Heart left ventricle (tissue), 16 donors: ENCODE results near the gene PLAC8L1. TPM values are rescaled to one million over a fixed set of nuclear protein-coding genes. Genes with fewer than 3 reads are reported as not detected.

Experiments
- ATAC-seq, 4 donors: fragments of 200-7000 bp; cut with Tn5 transposase; one replicate each; pipeline ENCODE4 v1.9.1; 2020 to 2022; ENCODE audit warnings: moderate library complexity in 4 of 4, mild to moderate bottlenecking in 3 of 4, moderate number of reproducible peaks in 1 of 4
- DNase-seq, 5 donors: peaks; one replicate each; pipeline ENCODE4 v3.0.0-alpha.2; 2020
- H3K27ac ChIP-seq, 12 donors: fragments of 200-600 bp; sonication (generic) in 4 of 12; one replicate each; pipeline versions ENCODE4 v1.5.0 to v1.8.0; 2016 to 2022; ENCODE audit warnings: mild to moderate bottlenecking in 2 of 12
- H3K27me3 ChIP-seq, 9 donors: fragments of 200-600 bp; sonication (generic) in 2 of 9; one replicate each; pipeline versions ENCODE4 v1.5.1 to v1.8.0; 2016 to 2022; ENCODE audit warnings: mild to moderate bottlenecking in 3 of 9
- H3K36me3 ChIP-seq, 9 donors: fragments of 200-600 bp; sonication (generic) in 2 of 9; one replicate each; pipeline versions ENCODE4 v1.5.0 to v1.8.0; 2018 to 2022; ENCODE audit warnings: mild to moderate bottlenecking in 2 of 9
- H3K4me1 ChIP-seq, 12 donors: fragments of 200-600 bp; sonication (generic) in 4 of 12; one replicate each; pipeline versions ENCODE4 v1.5.0 to v1.8.0; 2016 to 2022; ENCODE audit warnings: mild to moderate bottlenecking in 3 of 12
- H3K4me3 ChIP-seq, 12 donors: fragments of 200-600 bp; sonication (generic) in 4 of 12; one replicate each; pipeline versions ENCODE4 v1.5.0 to v1.8.0; 2017 to 2022; ENCODE audit warnings: mild to moderate bottlenecking in 9 of 12, moderate library complexity in 4 of 12
- H3K9me3 ChIP-seq, 12 donors: fragments of 200-600 bp; sonication (generic) in 4 of 12; one replicate each; pipeline versions ENCODE4 v1.5.0 to v1.8.0; 2016 to 2022; ENCODE audit warnings: mild to moderate bottlenecking in 1 of 12
- CTCF ChIP-seq, 12 donors: fragments of 200-600 bp; sonication (generic) in 4 of 12; IDR thresholded peaks; one replicate each; pipeline versions ENCODE4 v1.5.0 to v1.8.0; 2018 to 2022; ENCODE audit warnings: antibody characterized with exemption in 12 of 12, mild to moderate bottlenecking in 5 of 12
- POLR2A ChIP-seq, 2 donors: fragments of 450-650 bp; IDR thresholded peaks; one replicate each; pipeline ENCODE4 v1.6.1; 2017; ENCODE audit warnings: antibody characterized with exemption in 2 of 2, mild to moderate bottlenecking in 2 of 2, moderate library complexity in 2 of 2
- WGBS, 4 donors: extraction: QIAGEN DNeasy Blood & Tissue Kit in 2 of 4; methylation state at CpG; one replicate each; pipeline versions ENCODE4 v1.1.5 to v1.1.7; 2013 to 2018; 5-methylcytosine and 5-hydroxymethylcytosine counted together
- intact Hi-C, 10 donors: fragments of 100-400 bp; cut with DNase I; formaldehyde crosslinking; loops; one replicate each; pipeline versions ENCODE4 v1.11.1 to v1.14.2; 2022
- polyA plus RNA-seq, 2 donors: library from polyadenylated mRNA; stranded (reverse); fragments of 200-250 nt; gene quantifications; one replicate each; pipeline ENCODE4 v1.2.3, GENCODE V29; 2013
- total RNA-seq, 9 donors: library from RNA; depleted of rRNA in 2 of 9; stranded (reverse); fragments of >200 nt in 2 of 9; fragmentation: NEBNext Ultra II Directional in 3 of 9; extraction: Animal tissue kit (Norgen Biotek cat#: 25700) in 3 of 9; gene quantifications; one replicate each; pipeline versions ENCODE4 v1.1.0 to v1.2.4, GENCODE V29; 2016 to 2023
- donor health status: ischemic (EF 13 %, LVEDD 7.1; RV severe dilation, severe dysfunction).
- donor health status: healthy with polysubstance abuse.
- donor health status: DM: no; HTN: yes; CAD: no.
- donor health status: DM: no; HTN: no; CAD: no.
- donor health status: ischemic (EF 25% LVEDD 6.9; RV normal size, moderate dysfunction).
- donor health status: ischemic (EF 25% LVEDD 5.7; RV mildly dilated, moderate dysfunction).
- donor health status: healthy.
- donor health status: DM: yes; HTN: yes; CAD: no.
- donor health status: ischemic (EF 35%, LVEDD 5.7; RV mildly dilated, moderate dysfunction).
- donor health status: nonischemic (EF 11% LVEDD 7.7; RV severe dilation, severe dysfunction).
- donor health status: DM: yes; HTN: yes; CAD: no.
- donor health status: PGD.
- donor health status: ischemic (EF 29% LVEDD 5.4; RV normal size, mild dysfunction).
- donor health status: nonischemic (EF 23%, LVEDD 6.1; RV moderate dilation, normal function).

PLAC8L1 gene
- total and polyA plus RNA-seq, 11 donors, result 0.59 TPM; not detected in 10

DNA sequence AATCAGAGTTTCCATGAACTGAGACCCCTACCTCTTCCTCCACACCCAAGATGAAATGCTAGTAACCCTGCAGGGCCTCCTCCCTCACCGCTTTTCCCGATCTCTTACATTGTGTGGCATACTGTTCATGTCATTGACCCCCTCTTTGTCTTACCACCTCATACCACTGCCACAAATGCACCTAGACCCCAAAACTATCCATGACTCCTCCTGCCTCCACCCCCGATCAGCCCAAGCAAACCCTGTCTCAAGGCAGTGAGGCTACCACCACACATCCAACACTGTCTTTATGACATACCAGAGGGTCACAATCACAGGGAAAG, 55.7 kb downstream of the PLAC8L1 start:
- Histone ChIP-seq H3K27ac (no peak overlapping the region), H3K36me3 (no peaks in the 10 kb centered on the region), H3K4me3 (no peak overlapping the region), H3K4me1 (peaks cover 0 to 7% (median 0%) of the 10 kb centered on the region in 12 donors), H3K27me3 (no peaks in the 10 kb centered on the region), H3K9me3 (no peaks in the 10 kb centered on the region)
- ATAC-seq, result no peak
- TF ChIP-seq POLR2A (IDR thresholded peaks at IDR 0.05) (no peak), CTCF (IDR thresholded peaks at IDR 0.05) (peak in 1 of 12 donors; percentile 2)
- intact Hi-C loops, result loop anchor here (5.0 to 10.0 kb wide), 13 partner anchors 75 to 1847 kb away; partner anchors contain the start of genes PRELID2 (in 4 of the 10) and SH3RF2 (in 4 of the 10)
- 49 to 67% (median 59%) methylated on average over 3 of the region's 3 CpGs for WGBS, 4 donors
- no peak for DNase-seq

- no peaks in the 10 kb centered on the region for H3K9me3 ChIP-seq
- no peaks in the 10 kb centered on the region for H3K36me3 ChIP-seq
- H3K4me1 ChIP-seq, result peaks cover 0 to 7% (median 0%) of the 10 kb centered on the region in 12 donors
- DNase-seq, result peak in 3 of 5 donors; percentile 27 to 36 (median 32)
- no peak overlapping the region for H3K4me3 ChIP-seq
- TF ChIP-seq CTCF (IDR thresholded peaks at IDR 0.05) (peak; percentile 46 to 76 (median 69)), POLR2A (IDR thresholded peaks at IDR 0.05) (no peak)
- no peaks in the 10 kb centered on the region for H3K27me3 ChIP-seq
- 73 to 77% (median 75%) methylated on average over 15 of the region's 15 CpGs for WGBS, 4 donors
- H3K27ac ChIP-seq, result no peak overlapping the region
- peak in 3 of 4 donors; percentile 62 to 70 (median 69) for ATAC-seq
- intact Hi-C loops, result loop anchor here (5.0 to 10.0 kb wide), 9 partner anchors 114 to 1847 kb away; partner anchors contain the start of genes SH3RF2 (in 3 of the 10) and PRELID2 (in 2 of the 10)
These were observed 56.2 kb downstream of the PLAC8L1 start for GRCh38 chr5:146048994-146049703.

GRCh38 chr5:146047396-146047795, 58.0 kb downstream of the PLAC8L1 start:
- no peak overlapping the region for H3K4me3 ChIP-seq
- WGBS, 4 donors, result 52 to 66% (median 63%) methylated on average over 3 to 4 of the region's 4 CpGs
- no peaks in the 10 kb centered on the region for H3K27me3 ChIP-seq
- DNase-seq (peak in 1 of 5 donors; percentile 50), ATAC-seq (peak; percentile 49 to 84 (median 78))
- peak overlapping the region in 1 of 12 donors; percentile 40 for H3K27ac ChIP-seq
- H3K4me1 ChIP-seq, result peaks cover 0 to 7% (median 0%) of the 10 kb centered on the region in 12 donors
- no peaks in the 10 kb centered on the region for H3K36me3 ChIP-seq
- H3K9me3 ChIP-seq, result no peaks in the 10 kb centered on the region
- no peak for TF ChIP-seq POLR2A (IDR thresholded peaks at IDR 0.05)
- TF ChIP-seq CTCF (IDR thresholded peaks at IDR 0.05), result no peak
- intact Hi-C loops, result loop anchor here (5.0 to 10.0 kb wide), 9 partner anchors 113 to 1845 kb away; partner anchors contain the start of genes SH3RF2 (in 3 of the 10) and PRELID2 (in 2 of the 10)

DNA sequence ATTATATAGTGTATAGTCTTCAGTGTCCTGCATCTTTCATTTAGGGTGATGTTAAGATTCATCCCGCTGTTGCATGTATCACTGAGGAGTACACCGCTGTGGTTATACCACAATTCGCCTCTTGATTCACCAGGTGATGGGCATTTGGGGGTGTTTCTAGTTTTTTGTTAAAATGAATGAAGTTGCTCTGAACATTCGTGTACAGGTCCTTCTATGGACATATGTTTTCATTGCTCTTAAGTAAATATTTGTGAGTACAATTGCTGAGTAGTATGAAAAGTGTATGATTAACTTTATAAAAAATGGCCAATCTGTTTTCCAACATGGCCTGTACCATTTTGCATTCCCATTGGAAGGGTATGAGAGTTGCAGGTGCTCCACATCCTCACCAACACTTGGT, 61.7 kb downstream of the PLAC8L1 start:
- TF ChIP-seq CTCF (IDR thresholded peaks at IDR 0.05) (no peak), POLR2A (IDR thresholded peaks at IDR 0.05) (no peak)
- DNase-seq, result no peak
- intact Hi-C loops, result loop anchor here in 8 of 10 donors (5.0 to 10.0 kb wide), 5 partner anchors 109 to 1839 kb away; partner anchors contain the start of gene SH3RF2 (in 3 of the 8)
- H3K4me3 ChIP-seq, result no peak overlapping the region
- ATAC-seq, result no peak
- H3K36me3 ChIP-seq, result no peaks in the 10 kb centered on the region
- peaks cover 0 to 19% (median 0%) of the 10 kb centered on the region in 12 donors for H3K4me1 ChIP-seq
- H3K27ac ChIP-seq, result no peak overlapping the region
- no peaks in the 10 kb centered on the region for H3K9me3 ChIP-seq
- H3K27me3 ChIP-seq, result no peaks in the 10 kb centered on the region
- WGBS, 4 donors, result 96 to 98% (median 97%) methylated on average over 4 of the region's 4 CpGs
